GM18502 (cell line): ENCODE data around the gene UGT1A7.
A peak's percentile ranks its signal among the peaks of the same experiment; 100 is the strongest.
"Not testable (repeated sequence)": the region's sequence is repeated elsewhere in the genome, so short reads cannot be mapped to it uniquely, and the experiment has no call there.

ENCODE experiments used
- ATAC-seq: cut with Tn5 transposase; IDR thresholded peaks from one replicate; pipeline ENCODE4 v1.9.1; 2021; ENCODE audit warnings: mild to moderate bottlenecking; ENCODE audit not compliant: unreplicated experiment, poor library complexity

Gene UGT1A7

GRCh38 chr2:233711312-233712008 lies 29.8 kb downstream of the UGT1A7 start:
- ATAC-seq: peak; percentile 50

- no peak for ATAC-seq
These were observed 31.0 kb downstream of the UGT1A7 start, which contains the start of gene UGT1A5 for GRCh38 chr2:233712611-233713261. UGT1A5 (plus strand) TSS chr2:233712907; CDS start chr2:233712992, 85 bp downstream.

- ATAC-seq: no peak
These were observed 31.5 kb downstream of the UGT1A7 start for GRCh38 chr2:233713262-233713615.

DNA sequence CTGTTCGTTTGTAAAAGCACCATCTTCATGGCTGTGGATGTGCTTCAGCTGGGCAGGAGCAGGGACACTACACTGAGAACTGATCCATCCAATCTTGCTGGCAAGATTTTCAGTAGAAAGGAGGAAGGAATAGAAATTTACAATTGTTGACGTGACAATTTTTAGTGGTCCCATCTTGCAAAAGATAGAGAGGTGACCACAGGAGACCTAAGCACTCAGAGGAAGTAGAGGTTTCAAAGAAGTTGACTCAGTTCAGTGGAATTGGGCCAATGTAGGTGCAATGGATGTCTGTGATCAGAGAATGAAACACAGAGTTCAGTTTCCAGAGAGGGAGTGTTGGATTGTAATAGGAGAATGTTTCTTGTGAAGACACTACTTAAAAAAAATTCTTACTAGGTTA lies 32.4 kb downstream of the UGT1A7 start:
- no peak for ATAC-seq

- ATAC-seq: no peak
These were observed 36.9 kb downstream of the UGT1A7 start, which contains the start of gene UGT1A4 for GRCh38 chr2:233718552-233718951. UGT1A4 (plus strand) TSS chr2:233718736; CDS start chr2:233718821, 85 bp downstream.

- ATAC-seq: no peak
These were observed 47.1 kb downstream of the UGT1A7 start, which contains the start of gene UGT1A3 for GRCh38 chr2:233728723-233729301. UGT1A3 (plus strand) TSS chr2:233729042; CDS start chr2:233729127, 85 bp downstream.

DNA sequence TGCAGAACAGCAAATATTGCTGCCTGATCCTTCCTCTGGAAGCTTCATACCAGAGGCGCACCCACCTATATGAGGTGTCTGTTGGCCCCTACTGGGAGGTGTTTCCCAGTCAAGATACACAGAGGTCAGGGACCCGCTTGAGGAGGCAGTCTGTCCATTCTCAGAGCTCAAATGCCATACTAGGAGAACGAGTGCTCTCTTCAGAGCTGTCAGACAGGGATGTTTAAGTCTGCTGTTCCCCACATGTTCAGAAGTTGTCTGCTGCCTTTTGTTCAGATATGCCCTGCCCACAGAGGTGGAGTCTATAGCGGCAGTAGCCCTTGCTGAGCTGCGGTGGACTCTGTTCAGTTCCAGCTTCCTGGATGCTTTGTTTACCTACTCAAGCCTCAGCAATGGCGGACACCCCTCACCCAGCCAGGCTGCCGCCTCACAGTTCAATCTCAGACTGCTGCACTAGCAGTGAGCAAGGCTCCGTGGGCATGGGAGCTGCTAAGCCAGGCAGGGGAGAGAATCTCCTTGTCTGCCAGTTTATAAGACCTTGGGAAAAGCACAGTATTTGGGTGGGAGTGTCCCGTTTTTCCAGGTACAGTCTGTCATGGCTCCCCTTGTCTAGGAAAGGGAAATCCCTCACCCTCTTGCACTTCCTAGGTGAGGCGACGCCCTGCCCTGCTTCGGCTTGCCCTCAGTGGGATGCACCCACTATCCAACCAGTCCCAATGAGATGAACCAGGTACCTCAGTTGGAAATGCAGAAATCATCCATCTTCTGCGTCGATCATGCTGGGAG lies 55.4 kb downstream of the UGT1A7 start:
- ATAC-seq: not testable (repeated sequence)

GRCh38 chr2:233740870-233741269 lies 59.2 kb downstream of the UGT1A7 start:
- no peak for ATAC-seq

DNA sequence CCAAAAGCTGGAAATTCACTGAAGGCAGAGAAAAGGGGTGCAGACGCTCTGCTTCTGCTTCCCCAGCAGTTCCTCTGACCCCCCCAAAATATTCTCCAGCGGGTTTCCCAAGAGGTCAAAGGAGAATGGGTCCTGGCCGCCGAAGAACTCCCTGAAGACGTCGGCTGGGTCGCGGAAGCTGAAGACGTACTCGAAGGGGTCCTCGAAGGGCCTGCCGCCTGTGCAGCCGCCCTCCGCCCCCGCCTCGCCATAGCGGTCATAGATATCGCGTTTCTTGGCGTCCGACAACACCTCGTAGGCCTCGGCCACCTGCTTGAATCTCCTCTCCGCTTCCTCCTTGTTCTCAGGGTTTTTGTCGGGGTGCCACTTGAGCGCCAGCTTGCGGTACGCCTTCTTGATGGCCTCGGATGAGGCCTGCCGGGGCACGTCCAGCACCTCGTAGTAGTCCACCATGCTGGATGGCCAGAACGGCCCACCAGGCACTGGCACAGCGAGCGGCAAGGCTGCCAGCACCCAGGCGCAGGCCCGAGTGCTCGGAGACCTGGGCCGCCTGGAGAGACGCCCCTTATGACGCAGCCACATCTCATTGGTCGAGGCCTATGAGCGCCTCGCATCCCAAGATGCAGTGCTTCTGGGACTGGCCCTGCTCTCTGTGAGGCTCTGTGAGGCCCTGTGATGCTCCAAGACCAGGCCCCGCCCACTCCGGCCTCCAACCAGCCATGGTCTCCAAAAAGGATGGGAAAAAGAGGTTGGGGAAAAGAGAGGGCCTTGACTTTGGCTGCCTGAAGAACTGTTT lies 62.0 kb downstream of the UGT1A7 start:
- ATAC-seq: no peak

DNA sequence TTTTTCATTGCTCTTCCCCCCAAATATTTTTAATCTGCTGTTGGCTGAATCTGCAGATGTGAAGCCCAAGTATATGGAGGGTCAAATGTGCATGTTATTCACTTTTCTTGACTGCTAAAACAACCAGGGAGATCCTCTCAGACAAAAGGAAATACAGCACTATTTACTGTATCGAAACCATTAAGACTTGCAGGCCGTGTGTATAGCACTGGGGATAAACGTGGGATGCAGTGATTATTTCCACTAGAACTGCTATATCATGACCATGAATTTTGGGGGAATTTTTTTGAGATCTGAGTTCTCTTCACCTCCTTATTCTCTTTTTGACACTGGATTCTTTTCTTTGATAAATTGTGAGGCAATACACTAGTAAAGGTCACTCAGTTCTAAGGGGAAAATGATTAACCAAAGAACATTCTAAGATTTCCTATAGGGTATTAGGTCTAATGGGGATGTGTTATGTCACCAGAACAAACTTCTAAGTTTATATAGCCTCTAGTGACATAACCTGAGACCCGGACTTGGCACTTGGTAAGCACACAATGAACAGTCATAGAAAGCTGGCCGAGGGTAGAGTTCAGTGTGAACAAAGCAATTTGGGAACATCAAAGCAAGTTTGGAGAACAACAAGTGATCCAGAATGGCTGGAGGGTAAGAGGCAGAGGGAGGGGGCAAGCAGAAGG lies 63.5 kb downstream of the UGT1A7 start:
- no peak for ATAC-seq

DNA sequence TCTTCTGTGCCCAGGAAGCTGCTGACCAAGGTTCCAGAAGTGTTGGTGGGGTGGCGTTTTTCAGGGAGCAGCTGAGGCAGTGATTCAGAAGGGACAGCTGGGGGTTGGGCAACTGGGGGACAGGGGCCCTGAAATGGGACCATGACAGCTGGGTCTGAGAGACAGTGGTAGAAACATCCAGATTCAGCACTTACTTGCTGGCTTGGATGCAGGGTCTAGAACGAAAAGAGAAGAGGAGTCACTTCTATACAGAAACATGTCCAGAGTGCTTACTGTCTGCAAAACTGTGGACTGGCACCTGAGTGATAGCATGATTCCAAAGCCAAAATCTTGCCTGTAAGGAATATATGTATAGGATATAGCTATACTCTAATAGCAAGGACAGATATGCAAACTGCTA lies 64.1 kb downstream of the UGT1A7 start:
- ATAC-seq: not testable (repeated sequence)

DNA sequence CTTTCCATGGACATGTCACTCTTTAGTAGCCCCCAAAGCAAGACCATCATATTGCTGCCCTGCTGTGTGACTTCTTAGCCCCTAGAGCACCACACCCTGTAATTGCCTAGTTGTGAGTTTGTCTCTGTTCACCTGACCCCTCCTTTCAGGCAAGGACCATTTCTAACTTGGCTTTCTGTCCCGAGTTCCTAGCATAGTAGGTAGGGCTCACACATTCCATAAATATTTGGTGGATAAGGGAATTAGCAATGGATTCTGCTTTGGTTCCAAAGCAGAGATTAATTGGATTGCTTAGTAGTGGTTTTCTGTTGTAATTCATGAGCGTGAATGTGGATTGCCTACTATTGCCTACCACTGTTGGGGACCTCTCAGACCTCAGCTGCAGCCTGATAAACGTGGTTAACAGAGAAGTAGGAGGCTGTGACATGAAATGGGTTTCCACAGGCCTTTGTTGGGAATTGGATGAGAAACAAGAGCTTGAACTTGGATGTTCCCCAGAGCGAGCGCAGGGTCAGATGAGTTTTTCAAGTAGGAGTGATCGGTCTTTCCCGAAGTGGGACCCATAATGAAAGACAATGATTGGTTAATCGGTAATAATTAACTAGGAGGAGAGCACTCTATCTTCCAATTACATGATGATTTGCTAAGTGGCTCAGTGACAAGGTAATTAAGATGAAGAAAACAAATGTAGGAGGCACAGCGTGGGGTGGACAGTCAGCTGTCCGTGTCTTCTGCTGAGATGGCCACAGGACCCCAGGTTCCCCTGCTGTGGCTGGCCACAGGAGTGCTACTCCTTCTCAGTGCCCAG lies 65.0 kb downstream of the UGT1A7 start:
- ATAC-seq: no peak

GRCh38 chr2:233747283-233747544 lies 65.5 kb downstream of the UGT1A7 start:
- no peak for ATAC-seq

GRCh38 chr2:233750689-233751088 lies 69.0 kb downstream of the UGT1A7 start:
- ATAC-seq: not testable (repeated sequence)

DNA sequence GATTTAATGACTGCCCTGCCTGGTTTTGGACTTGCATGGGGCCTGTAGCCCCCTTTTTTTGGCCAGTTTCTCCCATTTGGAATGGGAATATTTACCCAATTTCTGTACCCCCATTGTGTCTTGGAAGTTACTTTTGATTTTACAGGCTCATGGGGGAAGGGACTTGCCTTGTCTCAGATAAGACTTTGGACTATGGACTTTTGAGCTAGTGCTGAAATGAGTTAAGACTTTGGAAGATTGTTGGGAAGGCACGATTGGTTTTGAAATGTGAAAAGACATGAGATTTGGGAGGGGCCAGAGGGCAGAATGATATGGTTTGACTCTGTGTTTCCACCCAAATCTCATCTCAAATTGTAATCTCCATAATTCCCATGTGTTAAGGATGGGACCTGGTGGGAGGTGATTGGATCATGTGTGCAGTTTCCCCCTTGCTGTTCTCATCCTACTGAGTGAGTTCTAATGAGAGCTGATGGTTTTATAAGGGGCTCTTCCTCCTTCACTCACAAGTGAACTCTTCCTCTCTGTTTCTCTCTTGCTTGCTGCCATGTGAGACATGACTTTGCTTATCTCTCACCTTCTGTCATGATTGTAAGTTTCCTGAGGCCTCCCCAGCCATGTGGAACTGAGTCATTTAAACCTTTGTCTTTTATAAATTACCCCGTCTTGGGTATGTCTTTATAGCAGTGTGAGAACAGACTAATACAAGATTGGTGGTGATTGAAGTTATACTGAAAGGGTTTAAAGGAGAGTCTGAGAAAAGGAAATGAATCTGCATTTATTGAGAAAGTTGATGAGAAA lies 69.7 kb downstream of the UGT1A7 start:
- ATAC-seq: not testable (repeated sequence)

DNA sequence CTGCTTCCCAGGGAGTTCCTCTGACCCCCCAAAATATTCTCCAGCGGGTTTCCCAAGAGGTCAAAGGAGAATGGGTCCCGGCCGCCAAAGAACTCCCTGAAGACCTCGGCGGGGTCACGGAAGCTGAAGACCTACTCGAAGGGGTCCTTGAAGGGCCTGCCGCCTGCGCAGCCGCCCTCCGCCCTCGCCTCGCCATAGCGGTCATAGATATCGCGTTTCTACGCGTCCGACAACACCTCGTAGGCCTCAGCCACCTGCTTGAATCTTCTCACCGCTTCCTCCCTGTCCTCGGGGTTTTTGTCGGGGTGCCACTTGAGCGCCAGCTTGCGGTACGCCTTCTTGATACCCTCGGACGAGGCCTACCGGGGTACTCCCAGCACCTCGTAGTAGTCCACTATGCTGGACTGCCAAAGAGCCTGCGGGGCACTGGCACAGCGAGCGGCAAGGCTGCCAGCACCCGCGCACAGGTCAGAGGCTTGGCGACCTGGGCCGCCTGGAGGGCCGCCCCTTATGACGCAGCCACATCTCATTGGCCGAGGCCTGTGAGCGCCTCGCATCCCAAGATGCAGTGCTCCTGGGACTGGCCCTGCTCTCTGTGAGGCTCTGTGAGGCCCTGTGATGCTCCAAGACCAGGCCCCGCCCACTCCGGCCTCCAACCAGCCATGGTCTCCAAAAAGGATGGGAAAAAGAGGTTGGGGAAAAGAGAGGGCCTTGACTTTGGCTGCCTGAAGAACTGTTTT lies 73.3 kb downstream of the UGT1A7 start:
- no peak for ATAC-seq

DNA sequence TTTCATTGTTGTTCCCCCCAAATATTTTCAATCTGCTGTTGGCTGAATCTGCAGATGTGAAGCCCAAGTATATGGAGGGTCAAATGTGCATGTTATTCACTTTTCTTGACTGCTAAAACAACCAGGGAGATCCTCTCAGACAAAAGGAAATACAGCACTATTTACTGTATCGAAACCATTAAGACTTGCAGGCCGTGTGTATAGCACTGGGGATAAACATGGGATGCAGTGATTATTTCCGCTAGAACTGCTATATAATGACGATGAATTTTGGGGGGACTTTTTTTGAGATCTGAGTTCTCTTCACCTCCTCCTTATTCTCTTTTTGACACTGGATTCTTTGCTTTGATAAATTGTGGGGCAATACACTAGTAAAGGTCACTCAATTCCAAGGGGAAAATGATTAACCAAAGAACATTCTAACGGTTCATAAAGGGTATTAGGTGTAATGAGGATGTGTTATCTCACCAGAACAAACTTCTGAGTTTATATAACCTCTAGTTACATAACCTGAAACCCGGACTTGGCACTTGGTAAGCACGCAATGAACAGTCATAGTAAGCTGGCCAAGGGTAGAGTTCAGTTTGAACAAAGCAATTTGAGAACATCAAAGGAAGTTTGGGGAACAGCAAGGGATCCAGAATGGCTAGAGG lies 74.9 kb downstream of the UGT1A7 start:
- ATAC-seq: no peak
